ENCODE results near the gene MYBPC1.

GRCh38 chr12:101690544-101691098 lies 95.8 kb downstream of the MYBPC1 start:
- no peak for TF ChIP-seq CTCF (IDR thresholded peaks at IDR 0.05)
- no peak for TF ChIP-seq POLR2AphosphoS5 (IDR thresholded peaks at IDR 0.05)
- no peak for TF ChIP-seq EP300 (IDR thresholded peaks at IDR 0.05)
- no peak for TF ChIP-seq POLR2A (IDR thresholded peaks at IDR 0.05)

Data from upper lobe of left lung (tissue), 4 donors.